H9 (cell line): ENCODE results near the gene HS6ST2. TPM values are rescaled to one million over a fixed set of nuclear protein-coding genes. Genes with fewer than 3 reads are reported as not detected.

Source experiments
- DNase-seq: peaks from one replicate; pipeline ENCODE4 v3.0.0-alpha.2; 2017
- H2AFZ ChIP-seq: one replicate; pipeline ENCODE4 v1.6.1; 2013; ENCODE audit warnings: mild to moderate bottlenecking, low read length, control low read depth, moderate library complexity
- H2AK5ac ChIP-seq: 2 replicates; pipeline ENCODE4 v1.6.1; 2013; ENCODE audit warnings: low read length, control low read depth, mixed read lengths; ENCODE audit not compliant: insufficient read length
- H2BK120ac ChIP-seq: one replicate; pipeline ENCODE4 v1.6.1; 2013; ENCODE audit warnings: low read depth, mild to moderate bottlenecking, low read length, control low read depth, inconsistent platforms; ENCODE audit not compliant: poor library complexity, severe bottlenecking
- H2BK12ac ChIP-seq: 2 replicates; pipeline ENCODE4 v1.6.1; 2013; ENCODE audit warnings: low read length, control low read depth, mixed read lengths, low read depth; ENCODE audit not compliant: insufficient read length
- H2BK15ac ChIP-seq: 2 replicates; pipeline ENCODE4 v1.6.1; 2013; ENCODE audit warnings: low read depth, low read length, control low read depth
- H2BK20ac ChIP-seq: one replicate; pipeline ENCODE4 v1.6.1; 2013; ENCODE audit warnings: low read depth, mild to moderate bottlenecking, low read length, control low read depth, inconsistent platforms; ENCODE audit not compliant: poor library complexity, severe bottlenecking
- H2BK5ac ChIP-seq: 2 replicates; pipeline ENCODE4 v1.6.1; 2013; ENCODE audit warnings: low read length, control low read depth, mixed read lengths; ENCODE audit not compliant: insufficient read length
- H3K14ac ChIP-seq: 2 replicates; pipeline ENCODE4 v1.6.1; 2013; ENCODE audit warnings: low read length, control low read depth; ENCODE audit not compliant: insufficient read depth
- H3K18ac ChIP-seq: 2 replicates; pipeline ENCODE4 v1.6.1; 2013; ENCODE audit warnings: low read depth, mild to moderate bottlenecking, mixed read lengths, low read length, control low read depth; ENCODE audit not compliant: insufficient read length
- H3K23ac ChIP-seq: 2 replicates; pipeline ENCODE4 v1.6.1; 2013; ENCODE audit warnings: low read length, control low read depth, mixed read lengths, low read depth; ENCODE audit not compliant: insufficient read length
- H3K23me2 ChIP-seq: 2 replicates; pipeline ENCODE4 v1.6.1; 2013; ENCODE audit warnings: low read depth, mild to moderate bottlenecking, mixed read lengths, low read length, control low read depth; ENCODE audit not compliant: insufficient read length, poor library complexity, severe bottlenecking
- H3K27ac ChIP-seq: 2 replicates; pipeline ENCODE4 v1.5.1; 2013; ENCODE audit warnings: low read length, control low read depth, mixed read lengths, low read depth; ENCODE audit not compliant: insufficient read length
- H3K27me3 ChIP-seq: 2 replicates; pipeline ENCODE4 v1.6.1; 2013; ENCODE audit warnings: low read length, control low read depth, inconsistent platforms; ENCODE audit not compliant: insufficient read depth
- H3K4ac ChIP-seq: 2 replicates; pipeline ENCODE4 v1.6.1; 2013; ENCODE audit warnings: low read depth, mild to moderate bottlenecking, control low read depth, inconsistent platforms, low read length, moderate library complexity
- H3K4me1 ChIP-seq: 2 replicates; pipeline ENCODE4 v1.6.1; 2013; ENCODE audit warnings: low read length, control low read depth, inconsistent platforms; ENCODE audit not compliant: insufficient read depth
- H3K4me2 ChIP-seq: 2 replicates; pipeline ENCODE4 v1.6.1; 2013; ENCODE audit warnings: low read length, control low read depth, mixed read lengths; ENCODE audit not compliant: insufficient read length, insufficient read depth
- H3K56ac ChIP-seq: 2 replicates; pipeline ENCODE4 v1.6.1; 2013; ENCODE audit warnings: low read depth, mild to moderate bottlenecking, mixed read lengths, low read length, control low read depth; ENCODE audit not compliant: insufficient read length
- H3K79me1 ChIP-seq: 2 replicates; pipeline ENCODE4 v1.6.1; 2013; ENCODE audit warnings: low read depth, mild to moderate bottlenecking, moderate library complexity, low read length, control low read depth, inconsistent platforms; ENCODE audit not compliant: insufficient read depth, poor library complexity, severe bottlenecking
- H3K79me2 ChIP-seq: 2 replicates; pipeline ENCODE4 v1.6.1; 2013; ENCODE audit warnings: low read length, control low read depth, inconsistent platforms; ENCODE audit not compliant: insufficient read depth
- H3K9ac ChIP-seq: 2 replicates; pipeline ENCODE4 v1.6.1; 2013; ENCODE audit warnings: low read length, control low read depth, mixed read lengths; ENCODE audit not compliant: insufficient read length; ENCODE audit errors: extremely low read depth
- H3K9me3 ChIP-seq: one replicate; pipeline ENCODE4 v1.6.1; 2013; ENCODE audit warnings: low read depth, low read length, inconsistent platforms; ENCODE audit not compliant: control insufficient read depth
- H3T11ph ChIP-seq: one replicate; pipeline ENCODE4 v1.6.1; 2013; ENCODE audit warnings: mild to moderate bottlenecking, low read length, control low read depth, inconsistent platforms
- H4K20me1 ChIP-seq: one replicate; pipeline ENCODE4 v1.6.1; 2013; ENCODE audit not compliant: control insufficient read depth, insufficient read length, insufficient read depth
- H4K5ac ChIP-seq: 2 replicates; pipeline ENCODE4 v1.6.1; 2013; ENCODE audit warnings: low read depth, mild to moderate bottlenecking, mixed read lengths, low read length, control low read depth; ENCODE audit not compliant: insufficient read length
- H4K8ac ChIP-seq: replicated peaks from 2 replicates; pipeline ENCODE4 v1.6.1; 2013; ENCODE audit warnings: low read length, control low read depth, mixed read lengths, low read depth; ENCODE audit not compliant: insufficient read length
- H4K91ac ChIP-seq: 2 replicates; pipeline ENCODE4 v1.6.1; 2013; ENCODE audit warnings: low read depth, mild to moderate bottlenecking, moderate library complexity, mixed read lengths, low read length, control low read depth; ENCODE audit not compliant: insufficient read length
- H3K27ac Mint-ChIP-seq, 3 experiments: 2 replicates in 2 of 3; 3 replicates in 1 of 3; pipeline ENCODE4 v1.8.0; 2020 to 2021; ENCODE audit warnings: mixed read lengths in 3 of 3, mild to moderate bottlenecking in 1 of 3, moderate library complexity in 1 of 3
- H3K27me3 Mint-ChIP-seq: 2 replicates; pipeline ENCODE4 v1.8.0; 2021; ENCODE audit warnings: low read depth, mild to moderate bottlenecking, moderate library complexity, mixed read lengths
- H3K36me3 Mint-ChIP-seq, 3 experiments: 2 replicates in 2 of 3; 3 replicates in 1 of 3; pipeline ENCODE4 v1.8.0; 2020 to 2021; ENCODE audit warnings: low read depth in 3 of 3, mixed read lengths in 3 of 3; ENCODE audit not compliant: insufficient read depth in 1 of 3
- H3K4me1 Mint-ChIP-seq, 2 experiments: 2 replicates each; pipeline ENCODE4 v1.8.0; 2020; ENCODE audit warnings: mixed read lengths in 2 of 2
- H3K4me3 Mint-ChIP-seq, 2 experiments: 2 replicates in 1 of 2; 3 replicates in 1 of 2; pipeline ENCODE4 v1.8.0; 2020 to 2021; ENCODE audit warnings: mild to moderate bottlenecking in 2 of 2, mixed read lengths in 2 of 2, moderate library complexity in 1 of 2
- H3K9me3 Mint-ChIP-seq, 2 experiments: 2 replicates in 1 of 2; 3 replicates in 1 of 2; pipeline ENCODE4 v1.8.0; 2020; ENCODE audit warnings: mild to moderate bottlenecking in 2 of 2, mixed read lengths in 2 of 2, moderate library complexity in 1 of 2
- CTCF ChIP-seq: fragments of 200-600 bp; sonication (generic); conservative IDR thresholded peaks from 3 replicates; pipeline ENCODE4 v1.8.0; 2021; ENCODE audit warnings: antibody characterized with exemption, mild to moderate bottlenecking
- WGBS: extraction: QIAGEN DNeasy Blood & Tissue Kit; methylation state at CpG from one replicate; pipeline ENCODE4 v1.1.7; 2013; ENCODE audit warnings: missing lambda C conversion rate, low lambda C conversion rate, mixed read lengths; ENCODE audit not compliant: insufficient read length; ENCODE audit errors: extremely low coverage; 5-methylcytosine and 5-hydroxymethylcytosine counted together
- total RNA-seq: library from RNA; stranded (reverse); gene quantifications from 2 replicates; pipeline ENCODE4 v1.2.1, GENCODE V29; 2021

Gene HS6ST2
- total RNA-seq, 1 experiment from 2014 or later = 4.8 TPM

- Histone ChIP-seq H3K79me2 (no peaks in the 10 kb centered on the region), H3K27me3 (no peaks in the 10 kb centered on the region), H3T11ph (no peak overlapping the region), H3K18ac (no peak overlapping the region), H3K23me2 (no peaks in the 10 kb centered on the region), H3K14ac (no peak overlapping the region), H3K27ac (no peak overlapping the region), H3K56ac (no peak overlapping the region), H2BK20ac (no peak overlapping the region), H2BK12ac (no peak overlapping the region), H2AK5ac (no peak overlapping the region), H3K4me1 (no peaks in the 10 kb centered on the region; the same call in 1 of the 2 replicates), H4K8ac (no peak overlapping the region), H4K91ac (no peak overlapping the region), H3K79me1 (no peaks in the 10 kb centered on the region), H2BK5ac (no peak overlapping the region), H4K20me1 (no peaks in the 10 kb centered on the region), H3K4ac (no peak overlapping the region), H3K4me2 (no peak overlapping the region), H4K5ac (no peak overlapping the region), H2AFZ (no peak overlapping the region), H3K9ac (no peak overlapping the region), H3K9me3 (no peaks in the 10 kb centered on the region), H3K23ac (no peak overlapping the region), H2BK15ac (no peak overlapping the region), H2BK120ac (no peak overlapping the region)
- no peak for DNase-seq
- Mint-ChIP-seq H3K9me3 (no peaks in the 10 kb centered on the region), H3K4me3 (no peak overlapping the region), H3K4me1 (peaks cover 18 to 25% of the 10 kb centered on the region in 2 experiments), H3K36me3 (no peaks in the 10 kb centered on the region), H3K27ac (peak overlapping the region in 1 of 3 experiments; percentile 75; a peak in 1 of 7 replicates), H3K27me3 (no peaks in the 10 kb centered on the region)
- WGBS = no CpG with 5 or more reads among the region's 8 CpGs
- no peak for TF ChIP-seq CTCF
These were observed 127.0 kb downstream of the HS6ST2 start for GRCh38 chrX:132831336-132831973.
